ENCODE measurements around the gene LMX1A.

LMX1A gene

GRCh38 chr1:165284454-165284853 is 72.1 kb downstream of the LMX1A start (continued):
- TF ChIP-seq GFI1B (tag by site-specific recombination; IDR thresholded peaks at IDR 0.05) (peak; percentile 93), ZNF423 (tag by site-specific recombination; IDR thresholded peaks at IDR 0.05) (peak; percentile 86), GLI4 (tag by site-specific recombination; IDR thresholded peaks at IDR 0.05) (no peak), EGR2 (tag by site-specific recombination; IDR thresholded peaks at IDR 0.05; ENCODE audit: low read depth) (no peak), ZNF341 (tag by site-specific recombination; IDR thresholded peaks at IDR 0.05; ENCODE audit: low read depth) (peak; percentile 61), ZNF658 (tag by site-specific recombination; IDR thresholded peaks at IDR 0.05) (no peak), YY1 (tag by site-specific recombination; IDR thresholded peaks at IDR 0.05) (no peak), HOXD13 (CRISPR knock-in tag; IDR thresholded peaks at IDR 0.05; ENCODE audit: borderline replicate concordance) (peak; percentile 86), ZNF16 (tag by site-specific recombination; IDR thresholded peaks at IDR 0.05; ENCODE audit: low read depth) (no peak), ZBTB44 (tag by site-specific recombination; IDR thresholded peaks at IDR 0.05) (peak; percentile 33; the same call in 1 of the 2 replicates), GLIS2 (tag by site-specific recombination; IDR thresholded peaks at IDR 0.05) (no peak), ZNF561 (tag by site-specific recombination; IDR thresholded peaks at IDR 0.05; ENCODE audit: borderline replicate concordance) (no peak)

GRCh38 chr1:165281207-165281901 is 75.2 kb downstream of the LMX1A start:
- H3K4me1 ChIP-seq (ENCODE audit: control insufficient read depth, insufficient read depth, low read length): no peaks in the 10 kb centered on the region
- ChIA-PET POLR2A (no interaction called here), CTCF (interaction anchor here (5.5 kb wide), 1 partner anchor 24 kb away, joined by 22 read pairs; no protein-coding TSS in a partner anchor)
- no peaks in the 10 kb centered on the region for H3K9me3 ChIP-seq (ENCODE audit: control insufficient read depth, insufficient read depth, low read depth, low read length)
- no peak overlapping the region for H3K4me3 ChIP-seq (ENCODE audit: low read depth, low read length)
- H3K27ac ChIP-seq (ENCODE audit: extremely low read depth, low read depth, low read length): no peak overlapping the region
- TF ChIP-seq ZNF664 (tag by site-specific recombination; IDR thresholded peaks at IDR 0.05) (no peak), ZNF48 (tag by site-specific recombination; IDR thresholded peaks at IDR 0.05) (no peak), ZNF23 (tag by site-specific recombination; IDR thresholded peaks at IDR 0.05; ENCODE audit: borderline replicate concordance) (no peak), HOXD13 (CRISPR knock-in tag; IDR thresholded peaks at IDR 0.05; ENCODE audit: borderline replicate concordance) (no peak), ZFP3 (tag by site-specific recombination; IDR thresholded peaks at IDR 0.05; ENCODE audit: low read depth) (no peak), ZSCAN4 (tag by site-specific recombination; IDR thresholded peaks at IDR 0.05) (peak; percentile 64; the same call in 1 of the 2 replicates), PBX3 (CRISPR knock-in tag; IDR thresholded peaks at IDR 0.05) (no peak)
- H3K36me3 ChIP-seq (ENCODE audit: control insufficient read depth in 2 of 2, insufficient read depth in 1 of 2, low read length in 2 of 2): no peaks in the 10 kb centered on the region

- no peak overlapping the region for H3K4me3 ChIP-seq (ENCODE audit: low read depth, low read length)
- ChIA-PET CTCF (interaction anchor here (0.6 to 2.0 kb wide), 4 partner anchors 22 to 407 kb away, joined by 3 to 6 read pairs (median 4); no protein-coding TSS in a partner anchor), POLR2A (no interaction called here)
- H3K4me1 ChIP-seq (ENCODE audit: control insufficient read depth, insufficient read depth, low read length): no peaks in the 10 kb centered on the region; the same call in 1 of the 2 replicates
- no peak overlapping the region for H3K27ac ChIP-seq (ENCODE audit: extremely low read depth, low read depth, low read length)
- no peak for TF ChIP-seq OSR2 (tag by site-specific recombination; IDR thresholded peaks at IDR 0.05)
- TF ChIP-seq ZNF223 (tag by site-specific recombination; IDR thresholded peaks at IDR 0.05): no peak
- TF ChIP-seq ZNF416 (tag by site-specific recombination; IDR thresholded peaks at IDR 0.05): no peak
- TF ChIP-seq ZNF157 (tag by site-specific recombination; IDR thresholded peaks at IDR 0.05): no peak
- no peak for TF ChIP-seq ZNF37A (tag by site-specific recombination; IDR thresholded peaks at IDR 0.05)
- TF ChIP-seq HOXD13 (CRISPR knock-in tag; IDR thresholded peaks at IDR 0.05; ENCODE audit: borderline replicate concordance): no peak
- TF ChIP-seq ZNF23 (tag by site-specific recombination; IDR thresholded peaks at IDR 0.05; ENCODE audit: borderline replicate concordance): no peak
- no peak for TF ChIP-seq FEZF1 (tag by site-specific recombination; IDR thresholded peaks at IDR 0.05)
- no peak for TF ChIP-seq ZNF585B (tag by site-specific recombination; IDR thresholded peaks at IDR 0.05)
- TF ChIP-seq ZNF768 (tag by site-specific recombination; IDR thresholded peaks at IDR 0.05): no peak
- TF ChIP-seq ZSCAN16 (tag by site-specific recombination; IDR thresholded peaks at IDR 0.05): no peak
- H3K9me3 ChIP-seq (ENCODE audit: control insufficient read depth, insufficient read depth, low read depth, low read length): no peaks in the 10 kb centered on the region
- H3K36me3 ChIP-seq (ENCODE audit: control insufficient read depth in 2 of 2, insufficient read depth in 1 of 2, low read length in 2 of 2): no peaks in the 10 kb centered on the region
Measured at GRCh38 chr1:165279882-165280281, 76.6 kb downstream of the LMX1A start.

Measured in HEK293 (cell line).